Smooth muscle cell of the brain vasculature (primary cell): ENCODE data around the gene TCF7.

ENCODE experiments used
- DNase-seq: peaks from one replicate; pipeline ENCODE4 v3.0.0-alpha.2; 2012; ENCODE audit warnings: low read depth, low spot score

TCF7 gene

DNA sequence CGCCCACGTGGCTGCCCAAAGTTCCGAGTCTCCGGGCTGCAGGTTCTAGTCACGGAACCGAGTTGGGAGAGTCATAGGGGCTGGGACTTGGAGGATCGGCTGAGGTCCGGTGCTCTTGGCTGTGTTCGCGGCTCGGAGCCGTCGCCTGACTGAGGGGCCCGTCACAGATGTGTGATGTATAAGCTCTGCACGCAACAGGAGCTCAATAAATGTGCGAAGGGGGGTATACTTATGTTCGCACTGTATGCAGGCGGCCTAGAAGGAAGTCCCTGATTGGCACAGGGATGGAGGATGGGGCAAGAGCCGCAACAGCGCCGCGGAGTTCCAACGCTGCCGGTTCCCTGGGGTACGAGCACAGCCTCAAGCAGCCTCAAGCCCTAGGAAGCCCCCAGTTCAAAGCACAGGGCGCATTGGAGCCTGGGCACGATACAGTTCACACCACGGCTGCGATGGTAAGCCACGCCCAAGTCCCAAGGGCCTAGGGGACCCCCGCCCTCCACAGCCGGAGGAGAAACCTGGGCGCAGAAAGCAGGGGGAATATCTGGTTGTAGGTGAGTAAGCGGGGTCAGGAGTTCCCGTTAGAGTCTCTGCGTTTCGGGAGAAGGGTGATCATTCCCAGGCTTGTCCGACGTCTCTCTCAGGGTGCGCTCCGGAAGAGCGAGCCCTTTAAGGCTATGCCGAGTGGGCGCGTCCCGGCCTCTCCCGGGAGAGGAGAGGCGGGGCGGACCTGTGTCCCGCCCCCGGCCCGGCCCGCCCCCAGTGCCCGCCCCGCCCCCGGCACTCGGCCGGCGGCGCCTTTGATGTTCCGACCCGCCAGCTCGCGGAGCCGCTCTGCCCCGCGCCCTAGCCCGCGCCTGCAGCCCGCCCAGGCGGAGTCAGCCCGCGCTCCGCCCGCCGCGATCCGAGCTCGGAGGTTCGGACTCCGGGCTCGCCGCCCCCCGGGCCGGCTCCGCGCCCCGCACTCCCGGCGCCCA lies at the start of gene TCF7:
TCF7 (plus strand) TSS at position 780 of the 974 bp plus-strand sequence. CDS start 226 bp downstream, outside the sequence.
- DNase-seq: no peak

DNA sequence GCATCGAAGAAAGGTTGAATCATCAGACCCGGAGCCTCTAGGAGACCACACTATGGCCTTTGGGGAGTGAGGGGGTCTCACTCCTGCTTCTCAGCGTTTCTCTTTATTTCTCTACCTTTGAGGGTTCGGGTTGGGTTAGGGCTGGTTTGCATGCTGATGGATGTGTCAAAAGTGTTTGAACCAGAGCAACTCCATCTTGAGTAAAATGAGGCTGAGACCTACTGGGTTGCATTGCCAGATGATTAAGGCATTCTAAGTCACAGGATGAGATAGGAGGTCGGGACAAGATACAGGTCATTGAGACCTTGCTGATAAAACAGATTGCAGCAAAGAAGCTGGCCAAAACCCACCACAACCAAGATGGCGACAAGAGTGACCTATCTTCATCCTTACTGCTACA lies 44.9 kb upstream of the TCF7 start:
- no peak for DNase-seq

DNA sequence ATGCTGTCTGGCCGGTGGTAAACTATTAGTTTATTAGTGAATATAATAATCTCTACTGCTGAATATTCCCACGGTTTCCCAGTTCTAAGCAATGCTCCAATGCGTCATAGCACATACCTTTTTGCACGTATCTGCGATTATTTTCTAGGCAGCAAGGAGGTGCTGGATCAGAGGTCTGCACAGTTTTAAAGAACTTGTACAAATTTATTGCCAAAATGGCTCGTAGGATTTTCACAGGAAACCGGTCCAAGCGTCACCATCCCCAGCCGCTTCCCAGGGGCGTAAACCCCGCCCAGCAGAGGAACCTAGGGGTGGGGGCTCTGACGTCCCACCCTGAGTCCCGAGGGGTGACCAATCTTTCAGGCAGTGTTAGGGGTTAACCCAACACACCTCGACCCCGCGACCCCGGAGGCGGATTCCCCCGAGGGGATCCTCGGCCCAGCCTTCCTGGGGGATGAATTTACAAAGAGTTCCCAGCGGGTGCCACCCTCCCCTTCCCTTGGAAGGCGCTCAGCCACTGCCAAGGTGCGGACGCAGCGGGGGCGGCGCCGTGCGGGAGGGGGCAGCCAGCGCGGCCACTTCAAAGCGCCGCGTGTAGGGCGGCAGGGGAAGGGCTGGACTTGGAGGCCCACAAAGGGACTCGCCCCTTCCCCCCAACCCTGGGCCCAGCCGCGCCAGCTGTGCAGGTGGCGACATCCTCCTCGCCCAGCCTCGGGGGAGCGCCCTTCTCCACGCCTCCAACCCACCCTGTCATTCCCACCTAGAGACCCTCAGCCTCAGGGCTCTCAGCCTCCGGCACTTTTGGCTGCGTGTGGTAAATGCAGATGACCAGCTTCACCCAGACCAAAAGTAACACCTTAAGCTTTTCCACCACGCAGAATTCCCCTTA lies 43.5 kb upstream of the TCF7 start:
- no peak for DNase-seq

DNA sequence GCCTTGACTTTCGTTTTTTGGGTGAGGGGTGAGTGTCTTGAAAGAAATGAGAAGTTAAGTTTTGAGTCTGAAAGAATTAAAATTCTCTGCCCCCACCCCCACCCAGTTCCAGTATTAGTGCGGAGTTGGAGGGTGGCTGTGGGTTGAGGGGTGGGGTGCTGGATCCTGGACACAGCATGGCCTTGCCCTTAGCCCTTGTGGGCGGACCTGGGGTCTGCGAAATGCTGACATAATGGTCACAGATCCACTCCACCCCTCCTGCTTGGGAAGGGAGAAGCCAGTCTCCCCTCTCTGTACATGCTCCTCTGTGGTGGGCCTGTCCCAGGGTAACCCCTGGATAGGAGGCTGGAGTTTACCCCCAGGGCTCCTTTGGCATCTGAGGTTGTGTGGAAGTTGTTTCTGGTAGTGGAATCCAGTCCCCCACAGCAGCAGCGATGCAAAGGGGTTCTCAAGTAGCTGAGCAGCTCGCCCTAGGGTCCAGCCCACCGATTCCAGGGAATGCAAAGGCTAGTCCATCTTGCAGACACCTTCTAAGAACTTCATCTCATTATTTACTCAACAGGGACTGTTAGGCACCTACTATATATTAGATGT lies 42.8 kb upstream of the TCF7 start:
- no peak for DNase-seq

DNA sequence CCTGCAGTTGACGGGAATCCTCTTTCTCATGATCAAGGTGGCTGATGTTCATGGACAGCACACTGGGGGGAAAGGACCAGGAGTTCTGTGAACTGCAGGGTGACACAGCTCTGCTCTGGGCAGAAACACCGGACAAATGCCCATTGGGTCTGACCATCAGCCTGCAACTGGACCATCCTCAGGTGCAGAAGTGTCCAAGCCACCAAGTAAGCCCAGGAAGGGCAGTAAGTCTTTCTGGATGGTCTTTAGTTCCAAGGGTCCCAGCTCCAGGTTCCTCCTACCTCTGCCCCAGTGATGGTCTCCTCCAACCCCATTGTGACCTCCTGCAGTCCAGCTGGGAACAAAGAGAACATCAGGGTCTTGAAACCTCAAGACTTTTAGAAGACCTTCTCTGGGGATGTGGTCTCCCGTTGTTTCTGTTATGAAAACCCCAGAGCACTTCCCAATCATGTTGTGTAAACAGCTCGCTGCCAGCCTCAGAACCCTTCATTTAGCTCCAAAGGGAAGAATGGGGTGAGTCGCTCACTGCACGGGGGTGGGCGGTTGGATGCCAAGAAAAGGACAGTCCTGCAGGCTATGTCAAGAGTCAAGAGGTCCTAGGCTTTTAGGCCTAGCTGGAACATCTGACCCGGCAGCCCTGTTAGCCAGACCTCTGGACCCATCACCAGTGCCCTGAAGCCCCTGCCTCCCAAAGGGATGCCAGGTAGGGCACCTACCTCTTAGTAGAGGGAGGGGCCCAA lies 41.8 kb upstream of the TCF7 start:
- DNase-seq: no peak

DNA sequence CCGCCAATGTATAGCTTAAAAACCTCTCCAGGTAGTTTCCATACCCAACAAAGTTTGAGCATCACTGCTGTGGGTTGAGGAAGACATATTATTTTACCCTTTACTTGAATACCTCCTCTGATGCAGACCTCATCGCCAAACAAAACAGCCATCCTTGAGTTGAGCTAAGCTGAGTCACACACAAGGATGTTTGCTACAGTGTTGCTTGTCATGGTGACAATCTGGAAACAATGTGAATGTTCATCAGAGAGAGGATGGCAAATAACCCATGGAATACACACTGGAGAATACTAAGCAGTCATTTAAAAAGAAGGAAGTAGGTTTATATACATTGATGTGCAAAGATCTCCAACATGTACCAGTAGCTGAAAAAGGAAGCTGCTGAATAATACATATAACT lies 41.1 kb upstream of the TCF7 start:
- DNase-seq: no peak

DNA sequence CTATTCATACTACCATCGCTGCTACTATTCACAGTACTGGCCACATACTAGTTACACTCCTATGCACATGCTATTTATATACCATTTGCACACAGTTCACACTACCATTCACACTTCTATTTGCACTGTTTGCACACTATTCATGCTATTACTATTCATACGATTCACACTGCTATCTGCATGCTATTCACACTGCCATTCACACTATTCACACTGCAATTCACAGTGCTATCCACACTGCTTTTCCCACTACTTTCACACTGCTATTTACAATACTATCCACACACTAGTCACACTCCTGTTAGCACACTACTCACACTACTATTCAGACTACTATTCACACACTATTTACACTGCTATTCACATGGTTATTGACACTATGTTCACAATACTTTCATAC lies 39.4 kb upstream of the TCF7 start:
- no peak for DNase-seq

DNA sequence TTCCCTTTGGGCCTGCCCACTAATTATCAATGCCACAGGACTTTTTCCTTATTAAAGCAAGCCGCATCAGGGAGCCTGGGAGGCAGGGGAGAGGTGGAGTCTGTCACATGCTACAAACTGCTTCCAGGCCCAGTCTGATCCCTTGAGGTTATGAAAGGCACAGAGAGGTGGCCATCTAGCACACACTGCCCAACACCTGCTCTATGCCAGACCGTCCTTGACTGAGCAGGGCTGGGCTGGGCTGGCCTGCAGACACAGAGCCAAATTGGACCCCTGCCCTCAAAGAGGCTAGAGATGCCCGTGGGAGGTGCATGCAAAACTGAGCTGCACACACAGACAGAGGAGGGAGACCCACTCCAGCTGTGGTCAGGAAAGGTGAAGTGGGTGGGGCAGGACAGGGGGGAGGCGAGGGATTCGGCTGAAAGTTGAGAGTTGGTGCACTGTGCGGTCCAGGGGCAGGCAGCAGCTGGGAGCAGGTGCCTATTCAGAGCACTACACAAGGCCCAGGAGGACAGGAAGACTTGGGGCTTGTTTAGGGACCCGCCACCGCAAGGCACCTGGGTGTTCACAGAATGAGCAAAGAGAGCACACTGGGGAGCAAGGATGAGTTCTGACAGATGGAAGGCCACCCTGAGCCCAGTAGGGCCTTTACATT lies 36.4 kb upstream of the TCF7 start:
- no peak for DNase-seq

DNA sequence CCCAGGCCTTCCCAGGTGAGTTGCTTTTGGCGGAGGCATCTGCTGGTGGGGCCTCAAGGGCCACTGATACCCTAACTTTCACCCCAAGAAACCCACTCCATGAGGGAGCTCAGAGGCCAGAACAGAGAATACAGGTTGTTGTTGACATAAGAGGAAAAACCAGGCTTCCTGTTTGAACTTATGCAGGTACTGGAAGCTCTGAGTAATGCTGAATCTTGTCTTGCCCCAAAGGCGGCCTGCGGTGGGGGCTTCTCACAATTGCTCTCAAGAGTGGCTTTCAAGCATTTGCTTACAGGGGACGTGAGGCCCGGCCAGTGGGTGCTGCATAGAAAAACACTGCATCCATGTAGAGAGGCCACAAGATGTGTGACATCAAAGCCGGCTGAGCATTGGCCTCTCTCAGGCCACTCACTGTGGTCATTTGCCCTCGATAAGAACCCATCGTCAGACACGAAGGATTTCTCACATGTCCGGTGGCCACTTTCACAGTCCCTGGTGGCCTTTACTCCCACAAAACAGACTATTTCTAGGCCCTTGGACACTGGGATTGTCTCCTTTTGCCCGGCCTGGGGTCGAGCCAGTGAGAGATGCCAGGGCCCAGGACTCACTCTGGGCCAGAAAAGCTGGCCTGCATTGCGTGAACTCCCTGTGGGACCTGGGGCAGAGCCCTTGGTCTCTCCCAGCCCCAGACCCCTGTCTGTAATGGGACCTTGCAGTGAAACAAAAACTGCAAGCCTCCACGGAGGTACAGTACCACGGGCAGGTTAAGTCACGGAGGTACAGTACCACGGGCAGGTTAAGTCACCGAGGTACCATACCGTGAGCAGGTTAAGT lies 34.5 kb upstream of the TCF7 start:
- no peak for DNase-seq

DNA sequence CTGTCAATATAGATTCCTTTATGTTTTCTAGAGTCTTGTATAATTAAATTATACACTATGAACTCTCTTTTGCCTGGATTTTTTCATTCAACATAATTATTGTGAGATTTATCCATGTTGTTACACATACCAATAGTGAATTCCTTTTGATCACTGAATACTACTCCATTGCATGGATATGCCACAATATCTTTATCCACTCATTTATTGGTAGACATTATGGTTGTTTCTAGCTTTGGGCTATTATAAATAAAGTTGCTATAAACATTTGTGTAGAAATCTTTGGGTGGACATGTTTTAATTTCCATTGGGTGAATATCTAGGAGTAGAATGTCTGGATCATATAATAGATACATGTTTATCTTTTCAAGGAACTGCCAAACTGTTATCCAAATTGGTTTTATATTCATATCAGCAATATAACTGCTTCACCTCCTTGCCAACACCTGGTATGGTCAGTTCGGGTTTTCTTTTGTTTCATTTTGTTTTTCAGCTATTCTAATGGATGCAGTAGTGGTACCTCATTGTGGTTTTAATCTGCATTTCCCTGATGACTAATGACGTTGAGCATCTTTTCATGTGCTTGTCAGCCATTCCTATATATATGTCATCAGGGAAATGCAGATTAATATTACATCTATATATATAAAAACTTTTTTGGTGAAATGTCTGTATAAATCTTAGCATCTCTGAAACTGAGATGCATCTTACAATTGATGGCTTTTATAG lies 32.1 kb upstream of the TCF7 start:
- DNase-seq: no peak

DNA sequence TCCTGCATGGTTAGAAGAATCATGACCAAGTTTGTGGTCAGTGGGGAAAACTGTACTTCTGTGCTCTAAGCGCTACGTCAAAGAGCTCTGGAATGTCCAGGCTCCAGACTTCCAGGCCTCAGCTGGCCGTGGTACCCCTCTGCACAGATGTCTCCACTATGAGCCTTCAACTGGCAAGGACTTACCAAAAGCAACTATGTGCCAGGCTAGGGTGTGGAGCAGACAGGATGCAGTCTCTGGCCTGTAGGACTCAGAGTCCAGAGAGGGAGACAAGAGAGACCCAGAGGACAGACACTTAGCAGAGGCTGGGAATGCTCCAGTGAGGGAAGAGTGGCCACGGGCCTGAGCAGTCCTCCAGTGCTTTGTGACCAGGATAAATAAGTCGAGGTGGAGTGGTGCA lies 31.0 kb upstream of the TCF7 start:
- DNase-seq: no peak

DNA sequence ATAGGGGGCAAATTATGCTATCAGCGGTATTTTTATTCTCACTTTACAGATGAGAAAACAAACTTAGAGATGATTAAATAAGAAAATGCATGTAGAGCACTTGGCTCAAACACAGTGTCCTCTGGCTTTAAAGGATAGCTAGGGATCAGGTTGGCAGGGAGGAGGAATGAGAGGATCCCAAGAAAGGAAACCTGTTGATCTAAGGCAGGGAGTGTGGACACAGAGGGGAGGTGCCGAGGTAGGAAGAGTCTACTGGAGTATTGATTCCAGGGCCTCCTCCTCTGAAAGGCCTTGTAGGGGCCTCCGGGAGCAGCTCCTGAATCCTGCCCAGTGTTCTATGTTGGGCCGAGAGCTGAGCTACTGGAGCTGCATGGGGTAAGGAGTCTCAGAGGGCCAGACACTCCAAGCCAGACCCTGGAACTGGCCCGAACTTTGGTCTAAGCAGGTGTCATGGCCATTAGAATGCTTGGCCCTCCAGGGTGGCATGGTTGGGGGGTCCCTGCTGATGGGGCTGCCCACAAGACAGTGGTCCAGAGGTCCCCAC lies 30.4 kb upstream of the TCF7 start:
- DNase-seq: no peak

DNA sequence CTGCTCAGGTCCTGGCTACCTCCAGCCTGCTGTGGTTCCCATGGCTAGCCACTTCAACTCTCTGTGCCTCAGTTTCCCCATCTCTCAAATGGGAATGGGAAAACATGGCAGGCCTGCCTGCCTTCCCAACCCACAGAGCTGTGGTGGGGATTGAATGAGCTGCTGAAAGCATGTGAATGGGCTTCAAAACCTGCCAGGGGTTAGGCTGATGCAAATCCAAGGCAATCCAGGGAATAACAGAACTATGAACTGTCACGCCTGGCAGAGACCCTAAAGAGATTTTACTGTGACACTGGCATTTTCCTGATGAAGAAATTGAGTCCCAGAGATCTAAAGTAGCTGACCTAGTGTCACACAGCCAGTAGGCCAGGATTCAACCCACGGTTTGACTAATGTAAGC lies 29.9 kb upstream of the TCF7 start:
- no peak for DNase-seq

DNA sequence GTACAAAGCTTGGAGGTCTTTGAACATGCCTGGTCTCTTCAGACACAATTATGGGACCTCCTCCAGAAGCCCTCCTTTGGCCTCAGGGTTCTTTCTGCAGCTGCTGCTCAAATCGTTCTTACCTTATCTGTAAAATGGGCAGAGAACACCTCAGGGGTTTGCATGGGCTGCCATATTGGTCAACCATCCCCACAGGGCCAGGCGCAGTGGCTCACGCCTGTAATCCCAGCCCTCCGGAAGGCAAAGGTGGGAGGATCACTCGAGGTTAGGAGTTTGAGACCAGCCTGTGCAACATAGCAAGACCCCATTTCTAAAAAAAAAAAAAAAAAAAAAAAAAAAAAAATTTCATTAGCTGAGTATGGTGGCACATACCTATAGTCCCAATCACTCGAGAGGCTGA lies 29.1 kb upstream of the TCF7 start:
- DNase-seq: no peak

DNA sequence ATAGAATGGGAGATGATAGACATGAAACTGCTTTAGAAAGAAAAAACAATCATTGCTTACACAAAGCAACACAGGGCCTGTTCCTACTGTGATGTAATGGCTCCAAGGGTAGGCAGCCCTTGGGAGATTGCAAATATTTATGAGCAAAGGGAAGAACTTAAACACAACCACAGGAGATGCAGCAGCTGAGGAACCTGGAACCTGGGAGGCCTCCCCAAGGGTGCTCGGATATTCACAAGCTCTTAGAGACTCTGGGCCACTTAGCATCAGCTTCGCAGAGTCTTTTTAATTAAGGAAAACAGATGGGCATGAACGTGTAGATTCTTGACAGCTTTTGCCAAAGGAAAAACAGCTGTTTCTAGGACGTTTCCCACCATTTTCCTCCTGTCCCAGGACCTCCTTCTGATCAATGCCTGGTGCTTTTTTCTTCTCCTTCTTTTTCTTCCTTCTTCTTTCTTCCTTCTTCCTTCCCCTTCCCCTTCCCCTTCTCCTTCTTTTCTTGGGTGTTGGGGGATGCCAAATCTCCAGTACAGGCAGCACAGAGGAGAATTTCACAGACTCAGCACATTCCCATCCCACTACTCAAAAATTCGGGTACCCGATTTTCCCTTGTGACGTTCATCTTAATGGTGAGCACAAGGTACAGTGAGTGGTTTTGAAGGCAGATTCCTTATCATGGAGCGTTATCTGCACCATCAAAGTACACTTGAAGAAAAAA lies 28.1 kb upstream of the TCF7 start:
- no peak for DNase-seq

DNA sequence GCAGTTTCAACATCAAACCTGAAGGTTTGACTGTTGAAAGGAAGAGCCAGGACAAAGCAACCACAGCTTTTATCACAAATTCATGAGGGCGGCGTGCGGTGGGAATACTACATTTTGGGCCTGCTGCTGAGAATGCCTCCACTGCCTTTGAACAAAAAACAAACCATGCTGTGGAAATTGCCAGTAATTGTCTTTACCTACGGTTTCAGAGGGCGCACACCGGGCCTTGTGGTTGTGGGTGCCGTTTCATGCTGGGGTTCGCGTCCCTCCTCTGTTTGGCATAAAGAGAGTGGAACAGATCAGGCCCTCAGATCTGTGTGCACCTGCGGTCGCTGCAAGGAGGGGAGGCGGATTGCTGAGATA lies 27.6 kb upstream of the TCF7 start:
- no peak for DNase-seq

DNA sequence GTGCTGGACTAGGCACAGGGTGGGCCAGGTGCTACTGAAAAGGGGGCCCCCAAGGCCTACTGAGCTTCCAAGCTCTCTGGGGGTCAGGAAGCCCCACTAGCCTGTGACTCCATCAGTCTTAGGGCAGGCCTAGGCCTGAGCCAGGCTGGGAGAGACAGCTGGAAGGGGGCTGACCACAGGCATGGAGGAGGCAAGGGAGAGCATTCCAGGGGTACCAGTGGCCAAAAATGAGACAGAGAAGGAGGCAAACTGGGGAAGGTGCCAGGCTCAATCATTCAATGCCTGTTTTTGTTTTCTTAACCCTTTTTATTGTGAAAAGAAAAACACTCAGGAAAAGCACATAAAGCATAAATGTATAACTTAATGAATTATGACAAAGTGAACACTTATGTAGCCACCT lies 26.2 kb upstream of the TCF7 start:
- DNase-seq: no peak

DNA sequence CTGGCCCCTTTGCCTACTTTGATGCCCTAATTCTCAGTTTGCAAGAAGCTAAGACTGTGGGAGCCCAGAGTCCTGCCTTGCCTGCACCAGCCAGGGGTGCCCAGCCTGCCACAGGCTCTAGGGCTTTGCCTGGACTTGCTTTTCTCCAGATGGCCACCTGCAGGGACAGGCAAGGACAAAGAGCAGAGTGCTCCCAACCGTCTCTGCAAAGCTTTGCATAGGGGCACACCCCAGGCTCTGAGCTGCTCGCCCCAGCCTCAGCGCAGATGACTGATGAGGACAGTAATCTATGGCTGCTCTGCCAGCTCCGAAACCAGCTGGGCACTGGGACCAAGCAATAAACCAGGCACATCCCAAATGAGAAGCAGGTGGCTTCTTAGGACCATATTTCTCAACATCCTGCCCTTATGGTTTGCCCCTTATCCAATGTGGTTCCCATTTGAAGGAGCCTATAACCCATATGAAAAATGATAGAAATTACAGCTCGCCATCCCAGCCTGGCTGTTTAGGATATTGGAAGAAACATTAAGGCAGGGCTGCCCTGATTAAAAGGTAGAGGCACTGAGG lies 25.4 kb upstream of the TCF7 start:
- no peak for DNase-seq
